Stimulated activated CD8-positive, alpha-beta memory T cell treated with anti-CD3 and anti-CD28 coated beads, Interleukin-15, amount 100 ng/mL, for 24 hours (primary cell): ENCODE data around the gene LILRB2.
"Not testable (repeated sequence)": the region's sequence is repeated elsewhere in the genome, so short reads cannot be mapped to it uniquely, and the experiment has no call there.

ENCODE experiments used
- DNase-seq: peaks from one replicate; pipeline ENCODE4 v3.0.0-alpha.2; 2020; ENCODE audit warnings: low read depth

Gene LILRB2

DNA sequence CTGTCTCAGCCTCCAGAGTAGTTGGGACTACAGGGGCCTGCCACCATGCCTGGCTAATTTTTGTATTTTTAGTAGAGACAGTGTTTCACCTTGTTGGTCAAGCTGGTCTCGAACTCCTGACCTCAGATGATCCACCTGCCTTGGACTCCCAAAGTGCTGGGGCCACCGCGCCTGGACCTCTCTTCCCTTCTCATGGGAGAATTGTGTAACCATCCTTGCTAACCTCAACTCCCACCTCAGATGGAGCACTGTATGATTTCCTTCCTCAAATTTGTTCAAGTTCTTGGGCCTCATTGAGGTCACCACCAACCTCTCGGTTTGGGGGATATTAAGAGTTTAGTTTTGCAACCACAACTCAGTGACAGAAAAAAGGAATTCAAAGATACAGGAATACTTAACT is 21.3 kb upstream of the LILRB2 start:
- DNase-seq, result no peak

GRCh38 chr19:54299515-54299914 is 18.6 kb upstream of the LILRB2 start:
- DNase-seq, result no peak

- no peak for DNase-seq
Observed at GRCh38 chr19:54299126-54299498, 18.2 kb upstream of the LILRB2 start.

DNA sequence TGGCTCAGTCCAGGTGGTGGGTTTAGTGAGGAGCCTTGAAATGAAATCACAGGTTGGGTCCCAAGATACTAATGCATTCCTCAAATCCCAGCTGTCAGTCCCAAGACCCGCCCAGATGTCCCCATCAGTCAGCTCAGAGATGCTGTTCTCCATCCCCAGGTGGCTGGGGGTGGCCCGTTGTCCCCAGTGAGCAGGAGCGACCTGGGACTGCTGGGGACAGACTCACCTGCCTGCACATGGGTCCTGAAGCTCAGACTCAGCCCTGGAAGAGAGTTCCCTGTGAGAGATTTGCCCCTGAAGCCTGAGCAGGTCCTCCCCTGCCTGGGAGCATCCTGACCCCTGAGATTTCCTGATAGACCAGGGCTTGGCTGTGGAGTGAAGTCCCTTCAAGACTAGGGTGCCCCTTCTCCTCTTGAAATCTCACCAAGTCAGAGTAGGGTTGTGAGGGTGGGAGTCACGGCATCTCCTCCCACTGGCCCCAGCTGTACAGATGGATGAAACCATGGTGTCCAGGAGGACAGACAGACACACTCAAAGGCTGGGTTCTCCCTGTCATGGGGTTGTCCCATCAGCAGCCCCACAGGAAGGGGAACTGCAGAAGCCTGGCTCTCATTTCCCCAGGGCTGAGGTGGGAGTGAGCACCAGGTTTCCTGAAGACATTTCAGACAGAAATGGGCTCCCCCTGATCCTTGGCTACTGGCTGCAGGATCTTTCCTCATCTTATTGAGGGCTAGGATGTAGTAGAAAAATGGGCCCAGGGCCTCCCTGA is 17.6 kb upstream of the LILRB2 start:
- DNase-seq, result no peak

DNA sequence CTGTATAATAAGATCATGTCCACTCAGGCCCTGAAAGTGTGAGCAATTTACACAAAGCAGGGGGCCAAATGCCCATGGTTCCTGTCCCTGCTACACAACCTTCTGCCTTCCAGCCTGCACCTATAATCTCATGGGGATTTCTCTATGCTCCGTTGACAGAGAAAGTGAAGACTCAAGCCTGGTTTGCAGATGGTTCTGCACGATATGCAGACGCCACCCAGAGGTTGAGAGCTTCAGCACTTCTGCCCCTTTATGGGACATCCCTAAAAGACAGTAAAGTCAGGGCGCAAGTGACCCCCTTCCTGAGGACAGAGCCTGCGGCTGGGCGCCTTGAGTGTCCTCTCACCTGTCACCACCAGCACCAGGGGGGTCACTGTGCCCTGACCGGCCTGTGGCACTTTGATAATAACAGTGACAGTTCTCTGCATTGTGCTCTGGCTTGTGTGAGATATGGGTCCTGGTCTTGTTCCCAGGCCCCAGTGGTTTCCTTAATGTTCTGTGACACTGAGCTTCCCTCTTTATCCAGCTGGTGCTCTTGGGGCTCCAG is 16.9 kb upstream of the LILRB2 start:
- no peak for DNase-seq

GRCh38 chr19:54294539-54294938 is 13.6 kb upstream of the LILRB2 start:
- DNase-seq, result no peak

- DNase-seq, result not testable (repeated sequence)
Observed at GRCh38 chr19:54289160-54289559, 8.2 kb upstream of the LILRB2 start.

DNA sequence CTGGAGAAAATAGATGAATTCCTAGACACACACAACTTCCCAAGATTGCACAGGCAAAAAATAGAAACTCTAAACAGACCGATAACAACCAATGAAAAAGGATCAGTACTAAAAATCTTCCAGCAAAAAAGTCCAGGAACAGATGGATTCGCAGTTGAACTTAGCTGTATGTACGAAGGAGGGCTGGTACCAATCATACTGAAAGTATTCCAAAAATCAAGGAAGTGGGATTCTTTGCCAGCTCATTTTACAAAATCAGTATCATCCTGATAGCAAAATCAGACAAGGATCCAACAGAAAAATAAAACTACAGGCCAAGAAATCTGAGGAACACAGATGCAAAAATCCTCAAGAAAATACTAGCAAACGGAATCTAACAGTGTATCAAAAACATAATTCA is 6.5 kb upstream of the LILRB2 start:
- DNase-seq, result no peak

DNA sequence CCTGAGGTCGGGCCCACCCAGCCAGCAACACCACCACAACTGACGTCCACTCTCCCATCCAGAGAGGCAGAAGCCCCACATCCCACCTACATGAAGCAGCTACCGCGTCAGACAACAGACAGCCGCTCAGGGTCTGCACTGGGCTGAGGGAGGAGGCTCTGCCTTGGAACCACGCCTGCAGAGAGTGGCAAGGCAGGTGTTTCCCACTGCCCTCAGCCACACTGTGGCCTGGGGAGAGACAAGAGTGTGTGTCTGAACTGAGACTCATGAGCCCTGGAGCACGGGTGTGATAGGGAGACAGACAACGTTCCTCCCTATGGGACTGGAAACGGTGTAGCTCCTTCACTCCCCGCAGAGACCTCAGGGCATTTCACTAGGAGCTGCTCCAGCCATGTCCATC is 5.4 kb upstream of the LILRB2 start:
- not testable (repeated sequence) for DNase-seq

- not testable (repeated sequence) for DNase-seq
Observed at GRCh38 chr19:54285427-54286056, 4.6 kb upstream of the LILRB2 start.

GRCh38 chr19:54282686-54283470 is 2.0 kb upstream of the LILRB2 start:
- DNase-seq, result no peak

DNA sequence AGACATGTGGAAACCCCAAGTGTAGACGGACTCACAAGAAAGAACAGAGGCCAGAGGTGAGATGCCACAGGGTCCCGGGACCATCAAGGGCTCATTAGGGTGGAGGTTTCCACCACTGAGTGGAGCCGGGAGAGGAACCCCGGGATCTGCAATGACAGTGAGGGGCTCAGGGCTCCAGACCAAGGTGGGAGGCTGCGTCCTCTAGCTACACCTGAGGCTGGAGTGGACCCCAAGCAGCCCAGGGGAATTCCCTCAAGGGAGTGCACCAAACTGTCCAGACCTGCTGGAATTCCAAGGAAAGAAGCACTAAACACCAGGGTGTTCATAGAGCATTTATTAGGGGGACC is 792 bp upstream of the LILRB2 start:
- not testable (repeated sequence) for DNase-seq

GRCh38 chr19:54280441-54280840 is 469 bp downstream of the LILRB2 start:
- DNase-seq, result not testable (repeated sequence)

- not testable (repeated sequence) for DNase-seq
Observed at GRCh38 chr19:54280025-54280424, 885 bp downstream of the LILRB2 start.

DNA sequence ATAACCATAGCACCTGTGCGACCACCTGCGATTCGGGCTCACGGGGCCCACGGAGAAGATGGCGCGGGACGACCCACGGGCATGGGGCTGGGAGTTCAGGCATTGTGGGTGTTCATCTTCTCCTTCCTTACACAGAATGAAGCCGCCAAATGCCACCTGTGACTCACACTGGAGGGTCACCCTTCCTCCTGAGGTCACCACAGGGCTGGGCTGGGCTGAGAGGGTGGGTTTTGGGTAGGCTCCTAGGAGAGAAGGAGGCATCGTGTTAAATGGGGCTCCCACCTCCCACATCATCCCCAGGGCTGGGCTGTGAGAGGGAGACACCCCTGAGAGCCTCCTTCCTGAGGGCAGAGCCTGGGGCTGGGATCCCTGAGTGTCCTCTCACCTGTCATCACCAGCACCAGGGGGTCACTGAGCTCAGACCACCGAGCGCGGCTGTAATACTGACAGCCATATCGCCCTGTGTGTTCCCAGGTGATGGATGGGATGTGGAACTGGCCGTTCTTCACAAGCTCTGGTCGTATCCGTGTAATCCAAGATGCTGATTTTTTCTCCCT is 1.4 kb downstream of the LILRB2 start:
- DNase-seq, result no peak

DNA sequence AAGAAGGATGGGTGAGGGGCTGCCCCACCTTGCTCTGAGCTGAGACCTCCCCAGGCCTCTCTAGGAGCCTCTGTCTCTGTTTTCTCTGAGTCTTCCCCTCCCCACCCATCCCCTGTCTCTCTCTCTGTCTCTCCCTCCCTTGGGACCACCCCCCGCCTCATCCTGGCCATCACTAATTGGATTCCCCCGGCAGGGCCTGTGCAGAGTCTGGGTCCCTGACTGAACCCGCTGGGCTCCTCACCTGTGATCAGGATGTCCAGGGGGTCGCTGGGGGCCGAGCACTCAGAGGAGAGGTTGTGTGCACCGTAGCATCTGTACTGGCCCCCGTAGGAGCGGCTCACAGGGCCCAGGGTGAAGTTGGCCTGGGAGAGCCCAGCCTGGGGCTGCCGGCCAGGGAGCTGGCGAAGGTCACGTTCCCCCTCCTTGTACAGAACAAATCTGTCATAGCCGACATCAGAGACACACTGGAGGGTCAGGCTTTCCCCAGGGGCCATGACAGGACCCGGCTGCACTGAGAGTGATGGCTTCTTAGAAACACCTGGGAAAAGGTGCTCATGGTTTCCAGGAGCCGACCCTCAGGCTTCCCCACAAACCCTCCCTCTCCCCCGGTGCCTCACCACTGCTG is 2.2 kb downstream of the LILRB2 start:
- DNase-seq, result not testable (repeated sequence)

DNA sequence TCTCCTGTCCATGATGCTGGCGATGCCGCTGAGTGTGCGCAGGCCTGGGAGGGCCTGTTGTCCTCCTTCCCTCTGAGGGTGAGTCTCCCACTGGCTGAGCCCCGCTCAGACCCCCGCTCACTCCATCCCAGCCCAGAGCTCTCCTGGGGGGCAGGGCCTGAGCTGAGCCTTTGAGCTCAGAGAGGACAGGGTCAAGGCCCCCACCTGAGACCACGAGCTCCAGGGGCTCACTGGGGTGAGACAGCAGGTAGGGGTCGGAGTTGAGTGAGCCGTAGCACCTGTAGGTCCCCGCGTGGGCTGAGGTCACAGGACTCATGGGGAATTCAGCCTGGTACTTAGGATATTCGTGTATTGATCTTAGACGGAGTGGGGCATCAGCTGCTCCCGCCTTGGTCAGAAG is 2.9 kb downstream of the LILRB2 start:
- DNase-seq, result not testable (repeated sequence)

- DNase-seq, result not testable (repeated sequence)
Observed at GRCh38 chr19:54277111-54277615, 3.7 kb downstream of the LILRB2 start.

DNA sequence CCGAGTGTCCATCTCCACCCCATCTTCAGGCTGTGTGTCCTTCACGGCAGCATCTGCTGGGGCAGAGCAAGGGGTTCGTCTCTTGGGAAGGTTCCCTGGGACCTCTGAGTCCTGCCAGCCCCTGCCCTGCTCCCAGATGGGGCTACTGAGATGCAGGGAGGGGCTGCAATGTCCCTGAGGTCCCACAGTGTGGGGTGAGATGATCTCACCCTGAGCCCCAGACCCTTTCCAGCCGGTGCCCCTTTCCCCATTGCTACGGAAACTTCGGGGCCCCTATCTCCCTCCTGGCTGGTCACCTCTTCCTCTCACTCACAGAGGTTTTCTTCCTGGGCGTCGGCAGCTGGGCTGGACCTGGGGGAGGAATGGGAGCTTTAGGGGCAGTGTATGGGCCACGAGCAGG is 5.0 kb downstream of the LILRB2 start:
- no peak for DNase-seq

DNA sequence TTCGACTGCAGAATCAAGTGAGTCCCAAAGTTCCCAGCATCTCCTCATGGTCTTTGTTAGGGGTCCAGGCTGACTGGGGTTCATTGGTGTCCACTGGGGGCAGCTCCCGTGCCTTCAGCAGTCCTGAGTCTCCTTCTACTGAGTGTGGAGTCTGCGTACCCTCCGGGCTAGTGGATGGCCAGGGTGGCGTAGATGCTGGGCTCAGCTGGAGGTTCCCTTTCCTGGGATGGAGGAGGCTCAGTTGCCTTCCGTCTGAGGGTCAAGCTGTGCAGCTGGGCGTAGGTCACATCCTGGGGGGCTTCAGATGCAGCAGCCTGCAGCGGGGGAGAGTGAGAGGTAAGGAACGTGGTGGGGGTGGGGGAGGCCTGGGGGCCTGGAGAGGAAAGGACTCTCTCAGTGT is 6.4 kb downstream of the LILRB2 start:
- DNase-seq, result not testable (repeated sequence)

DNA sequence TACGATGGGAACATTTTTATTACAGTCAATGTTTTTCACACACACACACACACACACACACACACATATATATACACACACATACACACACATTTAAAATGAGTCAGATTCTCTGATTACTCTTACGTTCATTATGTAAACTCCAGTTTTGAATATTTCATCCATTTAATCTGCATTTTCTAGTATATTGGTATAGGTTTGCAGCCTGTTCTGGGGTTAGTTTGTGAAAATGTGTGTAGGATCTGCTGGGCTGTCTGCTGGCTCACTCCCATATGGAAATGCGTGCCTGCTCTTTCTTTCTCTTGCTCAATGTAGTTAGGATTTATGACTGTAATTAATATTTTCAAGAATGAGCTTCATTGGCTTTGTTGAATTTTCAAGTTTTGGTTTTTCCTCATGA is 7.1 kb downstream of the LILRB2 start:
- no peak for DNase-seq

- not testable (repeated sequence) for DNase-seq
Observed at GRCh38 chr19:54272181-54272580, 8.7 kb downstream of the LILRB2 start.
